HG02623 (cell line): ENCODE measurements around the gene VWCE.

ENCODE experiments used
- ATAC-seq: cut with Tn5 transposase; IDR thresholded peaks from one replicate; pipeline ENCODE4 v1.9.1; 2021; ENCODE audit warnings: moderate library complexity; ENCODE audit not compliant: unreplicated experiment

The VWCE gene

GRCh38 chr11:61328351-61328750, 33.2 kb upstream of the VWCE start:
- ATAC-seq = no peak

GRCh38 chr11:61327669-61328071, 32.6 kb upstream of the VWCE start:
- no peak for ATAC-seq

GRCh38 chr11:61325649-61326414, 30.7 kb upstream of the VWCE start:
- ATAC-seq = no peak

DNA sequence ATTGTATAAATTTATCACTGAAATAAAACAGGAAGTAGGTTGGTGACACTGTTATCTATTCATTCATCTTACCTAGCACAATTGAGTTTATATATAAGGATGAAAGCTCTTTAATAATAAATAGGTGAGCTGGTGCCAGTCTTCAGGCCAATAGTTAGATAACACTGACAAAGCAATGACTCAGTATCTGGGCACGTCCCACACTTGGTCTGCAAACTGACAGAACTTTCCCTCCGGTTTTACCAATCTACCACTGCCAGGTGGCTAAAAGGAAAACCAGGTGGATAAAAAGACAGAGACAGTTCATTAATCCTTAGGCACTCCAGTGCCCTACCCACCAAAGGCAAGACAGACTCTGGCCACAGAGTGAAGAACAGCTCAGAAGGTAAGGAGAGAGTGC, 20.1 kb upstream of the VWCE start:
- no peak for ATAC-seq

GRCh38 chr11:61310749-61311148, 15.6 kb upstream of the VWCE start:
- ATAC-seq = no peak

DNA sequence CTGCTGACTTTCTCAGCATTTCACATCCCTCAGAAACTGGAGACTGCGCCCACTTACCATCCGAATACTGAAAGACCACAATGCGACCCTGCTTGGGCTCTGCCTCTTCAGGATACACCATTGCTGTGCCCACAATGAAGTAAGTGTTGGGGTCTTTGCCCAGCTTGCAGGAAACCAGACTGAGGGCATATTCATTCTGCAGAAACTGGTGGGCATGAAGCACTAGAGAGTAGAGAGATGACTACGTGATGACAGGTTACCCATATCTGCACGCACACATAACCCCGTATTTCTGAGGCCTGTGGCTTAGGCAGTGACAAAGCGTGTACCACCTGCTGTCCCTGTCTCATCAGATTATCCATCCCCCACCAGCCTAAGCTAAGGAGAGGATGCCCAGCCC, 14.6 kb upstream of the VWCE start:
- ATAC-seq = no peak

DNA sequence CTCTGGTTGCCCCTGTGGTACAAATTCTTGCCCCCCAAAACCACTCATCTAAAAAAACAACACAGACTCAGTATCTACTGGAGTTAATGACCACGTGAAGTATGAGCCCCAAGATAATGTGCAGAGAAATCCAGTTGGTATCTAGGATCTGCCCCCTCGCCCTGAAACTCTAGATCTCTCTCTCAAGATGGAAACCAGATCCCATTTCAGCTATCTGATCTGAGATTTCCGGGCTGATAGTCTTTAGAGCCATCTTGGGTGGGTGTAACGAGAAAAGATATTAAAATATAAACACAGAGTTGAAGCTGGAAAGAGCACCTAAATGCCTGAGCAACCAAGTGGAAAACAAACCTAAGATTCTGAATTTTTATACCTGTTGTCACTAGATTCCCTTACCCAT, 14.0 kb upstream of the VWCE start:
- ATAC-seq = no peak

- no peak for ATAC-seq
These were observed 12.2 kb upstream of the VWCE start for GRCh38 chr11:61307354-61307753.

GRCh38 chr11:61306221-61306620, 11.1 kb upstream of the VWCE start:
- no peak for ATAC-seq

- ATAC-seq = no peak
These were observed 10.3 kb upstream of the VWCE start for GRCh38 chr11:61305417-61305816.

GRCh38 chr11:61303725-61304124, 8.6 kb upstream of the VWCE start:
- ATAC-seq = no peak

DNA sequence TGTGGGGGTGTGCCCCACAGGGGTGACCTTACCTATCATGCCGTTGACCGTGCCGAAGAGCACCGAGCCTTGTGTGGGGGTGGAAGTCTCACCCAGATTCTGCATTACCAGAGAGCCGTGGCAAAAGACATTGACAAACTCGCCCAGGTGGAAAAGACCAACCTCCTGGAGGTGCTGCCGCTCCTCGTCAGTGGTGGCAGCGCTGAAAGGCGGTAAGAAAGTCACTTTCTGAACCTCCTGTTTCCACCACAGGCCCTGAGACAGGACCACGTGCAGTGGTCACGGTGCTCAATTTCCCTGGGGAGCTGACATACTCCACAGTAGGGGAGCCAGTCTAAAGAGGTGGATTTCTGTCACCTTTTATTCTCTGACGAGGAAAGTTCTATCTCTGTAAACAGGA, 7.4 kb upstream of the VWCE start:
- no peak for ATAC-seq

GRCh38 chr11:61298663-61299244, 3.6 kb upstream of the VWCE start:
- no peak for ATAC-seq

DNA sequence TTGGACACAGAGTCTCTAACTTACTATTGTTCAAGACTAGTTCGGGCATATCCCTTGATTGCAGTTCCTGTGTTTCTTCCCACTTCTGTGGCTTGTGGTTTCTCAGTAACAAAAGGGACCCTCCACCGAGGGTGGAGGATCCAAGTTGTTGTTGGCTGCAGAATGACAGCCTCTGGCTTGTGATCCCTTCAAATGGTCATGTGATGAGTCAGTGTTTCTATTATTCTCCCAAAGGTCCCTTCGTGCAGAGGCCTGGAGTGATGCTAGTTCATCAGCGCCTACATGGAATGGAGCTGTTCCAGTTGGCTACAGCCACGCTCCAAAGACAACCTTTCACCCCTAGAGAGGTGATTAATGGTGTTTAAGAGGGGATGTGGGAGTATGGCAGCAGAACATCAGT, 2.6 kb upstream of the VWCE start:
- no peak for ATAC-seq

DNA sequence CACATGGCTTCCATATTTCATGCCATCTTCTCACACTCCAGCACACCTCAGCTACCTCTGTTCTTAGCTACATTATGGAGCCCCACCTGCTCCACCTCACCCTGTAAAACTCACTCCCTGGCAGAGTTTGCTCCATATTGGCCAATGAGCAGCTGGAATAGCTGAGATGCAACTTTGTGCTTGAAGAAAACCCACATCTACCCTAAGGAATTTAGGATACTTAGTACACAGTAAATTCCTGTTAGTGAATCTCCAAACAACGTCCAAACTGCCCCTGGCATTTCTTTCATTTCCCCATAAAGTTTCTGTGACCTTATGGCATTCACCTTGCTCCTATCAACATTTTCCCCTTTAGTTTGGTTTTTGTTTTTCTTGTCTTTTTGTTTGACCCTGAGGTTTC, 2.2 kb upstream of the VWCE start:
- no peak for ATAC-seq

GRCh38 chr11:61295596-61295926, 445 bp upstream of the VWCE start:
- ATAC-seq = no peak

DNA sequence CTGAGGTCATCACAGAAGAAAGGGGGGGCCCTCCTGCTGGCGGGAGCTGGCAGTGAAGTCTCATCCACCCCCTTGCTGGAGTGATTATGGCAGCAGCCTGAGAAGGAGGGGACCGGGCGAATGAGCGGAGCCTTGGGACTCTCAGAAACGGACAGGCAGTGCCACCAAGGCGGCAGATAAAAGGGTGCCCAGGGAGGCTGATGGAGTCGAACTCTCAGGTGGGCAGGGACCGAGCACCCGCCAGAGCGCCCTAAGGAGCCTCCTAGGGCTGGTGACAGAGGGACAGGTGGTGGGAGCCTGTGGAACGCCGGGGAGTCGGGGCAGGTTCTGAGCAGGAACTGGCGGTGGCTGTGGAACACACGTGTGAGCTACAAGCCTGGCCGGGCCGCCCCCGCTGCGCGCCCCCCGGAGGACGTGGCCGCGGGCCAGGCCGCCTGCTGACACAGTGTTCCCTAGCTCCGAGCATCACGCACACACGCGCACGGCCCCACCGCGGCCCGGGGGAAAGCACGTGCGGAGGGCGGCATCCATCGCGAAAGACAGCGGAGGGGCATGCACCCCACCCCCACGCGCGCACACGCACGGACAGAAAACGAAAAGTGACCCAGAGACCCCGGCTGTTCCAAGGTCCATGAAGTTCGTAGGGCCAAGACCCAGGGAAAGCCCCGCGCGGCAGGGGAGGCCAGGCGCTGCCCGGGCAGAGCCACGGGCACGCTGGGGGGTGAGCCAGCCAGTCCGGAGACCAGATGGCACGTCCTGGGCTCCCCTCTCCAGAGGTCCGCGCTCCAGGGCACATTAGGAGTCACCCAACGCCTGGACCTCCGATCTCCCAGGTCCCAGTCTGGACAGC, 1.0 kb downstream of the VWCE start:
- ATAC-seq = peak; percentile 6

- no peak for ATAC-seq
These were observed 2.8 kb downstream of the VWCE start for GRCh38 chr11:61292356-61292755.

DNA sequence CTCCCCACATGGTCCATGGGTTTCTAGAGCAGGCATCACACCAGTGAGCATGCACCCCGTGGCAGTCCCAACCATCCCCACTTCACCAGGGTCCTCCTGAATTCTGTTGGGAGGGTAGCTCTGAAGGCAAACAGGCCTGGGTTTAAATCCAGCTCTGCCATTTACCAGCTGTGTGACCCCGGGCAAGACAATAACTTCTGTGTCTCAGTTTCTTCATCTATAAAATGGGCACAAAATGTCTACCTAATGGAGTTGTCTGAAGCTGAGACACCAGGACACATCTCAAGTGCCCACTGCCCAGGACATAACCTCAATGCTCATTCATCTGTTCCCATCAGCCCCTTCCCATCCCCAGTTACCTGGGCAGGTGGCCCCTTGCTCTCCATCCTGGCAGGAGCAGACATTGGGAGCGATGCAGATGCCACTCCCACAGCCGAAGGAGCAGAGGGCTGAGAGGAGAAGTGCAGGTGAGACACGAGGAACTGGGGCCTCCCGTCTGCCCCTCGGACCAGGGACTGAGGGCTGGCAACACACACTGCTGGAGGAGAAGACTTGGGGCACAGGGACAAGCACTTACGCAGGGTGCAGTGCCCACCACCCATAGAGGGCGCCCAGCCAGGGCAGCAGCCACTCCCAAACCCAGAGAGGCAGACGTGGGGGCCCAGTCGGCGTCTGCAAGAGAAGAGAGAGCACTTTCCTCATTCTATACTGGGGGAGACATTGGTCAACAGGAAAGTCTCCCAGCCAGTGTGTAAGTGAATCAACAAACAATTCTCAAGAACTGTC, 4.0 kb downstream of the VWCE start:
- ATAC-seq = no peak

DNA sequence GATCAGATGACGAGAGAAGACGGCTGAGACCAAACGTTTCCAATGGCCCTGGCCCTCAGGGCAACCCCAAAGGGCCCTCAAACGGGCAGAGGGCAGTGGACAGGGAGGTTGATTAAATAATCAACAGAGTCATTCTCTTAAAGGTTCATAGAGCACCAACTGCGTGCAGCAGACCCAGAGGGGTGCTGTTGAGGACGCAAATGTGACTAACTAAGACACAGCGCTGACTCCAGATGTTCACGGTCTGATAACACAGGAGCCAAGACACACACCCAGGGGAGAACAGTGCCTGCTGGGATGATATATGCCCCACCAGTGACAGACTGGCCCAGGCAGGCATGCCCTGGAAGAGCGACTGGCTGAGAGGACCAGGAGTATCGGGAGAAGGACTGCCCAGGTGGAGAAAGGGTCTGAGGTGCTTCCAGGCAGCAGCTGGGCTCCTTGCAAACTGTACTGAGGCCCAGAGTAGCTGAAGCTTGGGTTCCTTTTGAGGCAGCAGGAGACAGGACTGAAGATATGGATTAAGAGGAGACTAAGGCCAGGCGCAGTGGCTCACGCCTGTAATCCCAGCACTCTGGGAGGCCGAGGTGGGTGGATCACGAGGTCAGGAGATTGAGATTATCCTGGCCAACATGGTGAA, 7.7 kb downstream of the VWCE start:
- no peak for ATAC-seq

- ATAC-seq = no peak
These were observed 11.5 kb downstream of the VWCE start for GRCh38 chr11:61283613-61284012.
